ENCODE measurements around the gene PPP1R3F. TPM values are rescaled to one million over a fixed set of nuclear protein-coding genes. Genes with fewer than 3 reads are reported as not detected.
"Not testable (repeated sequence)": the region's sequence is repeated elsewhere in the genome, so short reads cannot be mapped to it uniquely, and the experiment has no call there.

PPP1R3F gene
- polyA plus RNA-seq, 3 donors = 8.6 to 9.7 (median 9.0) TPM

GRCh38 chrX:49309401-49309981 lies 39.9 kb downstream of the PPP1R3F start:
- DNase-seq = peak; percentile 24

DNA sequence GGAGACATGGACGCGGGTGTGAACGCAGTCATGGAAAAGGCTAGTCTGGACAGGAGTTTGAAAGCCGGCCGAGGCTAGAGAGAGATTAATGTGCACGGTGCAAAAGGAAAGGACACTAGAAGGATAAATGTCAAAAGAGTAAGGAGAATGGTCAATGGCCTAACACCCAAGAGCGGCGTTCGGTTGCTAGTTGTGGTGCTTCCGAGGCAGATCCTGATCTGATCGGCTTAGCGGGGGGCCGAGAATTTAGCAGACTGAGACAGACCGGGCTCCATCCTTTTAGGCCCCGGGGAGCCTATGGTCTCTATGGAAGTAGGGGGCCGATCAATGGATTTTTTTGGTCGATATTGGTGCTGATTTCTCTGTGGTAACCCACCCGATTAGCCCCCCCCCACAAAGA lies 40.8 kb downstream of the PPP1R3F start:
- no peak for DNase-seq

DNA sequence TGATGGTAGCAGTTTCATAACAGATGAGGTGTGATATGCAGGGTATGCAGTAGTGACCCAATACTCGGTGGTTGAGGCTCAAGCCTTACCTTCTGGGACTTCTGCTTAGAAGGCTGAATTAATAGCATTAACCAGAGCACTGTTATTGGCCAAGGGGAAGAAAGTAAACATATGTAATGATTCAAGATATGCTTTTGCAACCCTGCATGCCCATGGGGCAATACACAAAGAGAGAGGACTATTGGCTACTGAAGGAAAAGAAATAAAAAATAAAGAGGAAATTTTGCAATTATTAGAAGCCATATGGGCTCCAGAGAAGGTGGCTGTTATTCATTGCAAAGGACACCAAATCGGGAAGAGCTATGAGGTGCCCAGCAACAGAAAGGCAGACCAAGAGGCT lies 42.6 kb downstream of the PPP1R3F start:
- no peak for DNase-seq

DNA sequence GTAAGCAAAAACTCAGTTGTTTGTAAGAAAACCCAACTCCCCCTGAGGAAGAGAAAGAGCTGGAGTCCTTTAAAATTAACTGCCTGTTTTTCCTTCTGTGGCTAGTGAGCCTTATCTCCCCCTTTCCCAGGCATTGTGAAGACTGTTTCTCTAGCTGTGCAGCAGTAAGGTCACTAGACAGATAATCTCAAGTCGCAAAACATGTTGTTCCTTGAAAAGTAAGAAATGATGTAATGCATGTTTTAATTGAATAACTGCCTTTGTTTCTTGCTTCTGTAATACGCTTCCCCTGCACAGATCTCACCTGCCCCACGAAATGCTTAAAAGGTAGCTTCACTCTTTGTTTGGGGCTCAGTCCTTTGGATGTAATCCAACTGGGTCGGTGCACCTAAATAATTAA lies 46.5 kb downstream of the PPP1R3F start:
- DNase-seq = no peak

DNA sequence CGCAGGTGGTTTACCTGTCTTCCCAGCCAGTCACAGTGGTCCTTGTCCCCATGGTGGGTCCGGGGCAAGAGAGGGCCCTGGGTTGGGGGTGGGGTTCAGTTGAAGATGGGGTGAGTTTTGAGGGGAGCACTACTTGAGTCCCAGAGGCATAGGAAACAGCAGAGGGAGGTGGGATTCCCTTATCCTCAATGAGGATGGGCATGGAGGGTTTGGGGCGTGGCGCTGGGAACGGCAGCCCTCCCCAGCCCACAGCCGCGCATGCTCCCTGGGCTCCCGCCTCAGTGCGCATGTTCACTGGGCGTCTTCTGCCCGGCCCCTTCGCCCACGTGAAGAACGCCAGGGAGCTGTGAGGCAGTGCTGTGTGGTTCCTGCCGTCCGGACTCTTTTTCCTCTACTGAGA lies 52.1 kb downstream of the PPP1R3F start, which contains the start of gene GAGE12J:
Gene GAGE12J (plus strand): TSS at position 301 of the 400 bp plus-strand sequence. CDS start 1,157 bp downstream, outside the sequence.
- not testable (repeated sequence) for DNase-seq

DNA sequence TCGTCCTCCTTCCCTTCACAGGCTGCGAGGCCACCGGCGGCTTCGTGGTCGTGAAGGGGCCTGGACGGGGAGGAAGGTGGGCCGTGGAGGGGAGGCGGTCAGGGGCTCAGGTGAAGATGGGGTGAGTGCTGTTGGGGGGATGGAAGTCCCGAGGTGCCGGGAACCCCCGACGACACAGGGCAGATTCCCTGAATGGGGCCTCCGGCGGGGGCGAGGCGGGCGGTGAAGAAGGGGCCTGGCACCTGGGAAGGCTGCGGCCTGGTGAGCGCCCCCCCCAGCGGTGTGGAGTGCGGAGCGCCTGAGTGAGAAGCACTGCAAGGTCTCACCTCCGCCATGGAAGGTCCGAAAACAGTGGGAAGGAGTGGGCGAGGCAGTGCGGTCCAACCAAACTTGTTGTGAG lies 52.7 kb downstream of the PPP1R3F start:
- not testable (repeated sequence) for DNase-seq

GRCh38 chrX:49323735-49324134 lies 54.1 kb downstream of the PPP1R3F start:
- DNase-seq = not testable (repeated sequence)

GRCh38 chrX:49330421-49330820 lies 60.8 kb downstream of the PPP1R3F start:
- not testable (repeated sequence) for DNase-seq

- not testable (repeated sequence) for DNase-seq
These were observed 61.7 kb downstream of the PPP1R3F start, which contains the start of gene GAGE13 for GRCh38 chrX:49331282-49331681. Gene GAGE13 (plus strand): TSS chrX:49331582. CDS start chrX:49332738, 1,156 bp downstream.

- not testable (repeated sequence) for DNase-seq
These were observed 62.2 kb downstream of the PPP1R3F start for GRCh38 chrX:49331841-49332240.

Other genes starting within 250 kb of the PPP1R3F start
- gene TFE3, start 226.4 kb upstream of the PPP1R3F start, polyA plus RNA-seq (ENCODE audit: insufficient read length in 3 of 3) = 10 to 100 TPM; 31.8 to 38.9 (median 37.5) TPM
- gene CCDC120, start 210.8 kb upstream of the PPP1R3F start, polyA plus RNA-seq (ENCODE audit: insufficient read length in 3 of 3) = 10 to 100 TPM; 11.9 to 16.8 (median 14.7) TPM
- gene PRAF2, start 195.8 kb upstream of the PPP1R3F start, polyA plus RNA-seq (ENCODE audit: insufficient read length in 3 of 3) = 10 to 100 TPM; 37.1 to 44.2 (median 39.6) TPM
- gene WDR45, start 189.9 kb upstream of the PPP1R3F start, polyA plus RNA-seq (ENCODE audit: insufficient read length in 3 of 3) = 10 to 100 TPM; 54.8 to 61.8 (median 60.6) TPM
- gene GPKOW, start 146.1 kb upstream of the PPP1R3F start, polyA plus RNA-seq (ENCODE audit: insufficient read length in 3 of 3) = 10 to 100 TPM; 24.8 to 26.0 (median 25.9) TPM
- gene MAGIX, start 107.0 kb upstream of the PPP1R3F start, polyA plus RNA-seq (ENCODE audit: insufficient read length in 3 of 3) = 1 to 10 TPM; 4.6 to 8.8 (median 7.7) TPM
- 10 to 100 TPM; 30.9 to 39.6 (median 34.0) TPM for gene PLP2, start 97.9 kb upstream of the PPP1R3F start, polyA plus RNA-seq (ENCODE audit: insufficient read length in 3 of 3)
- 1 to 10 TPM; 4.2 to 5.7 (median 4.7) TPM for gene PRICKLE3, start 83.4 kb upstream of the PPP1R3F start, polyA plus RNA-seq (ENCODE audit: insufficient read length in 3 of 3)
- 1 to 10 TPM; 2.9 to 3.3 (median 2.9) TPM for gene SYP, start 69.6 kb upstream of the PPP1R3F start, polyA plus RNA-seq (ENCODE audit: insufficient read length in 3 of 3)
- under 1 TPM; 0.11 to 0.33 (median 0.22) TPM for gene CACNA1F, start 36.5 kb upstream of the PPP1R3F start, polyA plus RNA-seq (ENCODE audit: insufficient read length in 3 of 3)
- 10 to 100 TPM; 19.8 to 24.3 (median 21.8) TPM for gene CCDC22, start 34.3 kb upstream of the PPP1R3F start, polyA plus RNA-seq (ENCODE audit: insufficient read length in 3 of 3)
- gene FOXP3, start 5.1 kb upstream of the PPP1R3F start, polyA plus RNA-seq (ENCODE audit: insufficient read length in 3 of 3) = 1 to 10 TPM; 1.0 to 1.2 (median 1.0) TPM
- not detected for gene GAGE10, start 33.9 kb downstream of the PPP1R3F start, polyA plus RNA-seq (ENCODE audit: insufficient read length in 3 of 3)
- not detected for gene GAGE12J, start 52.2 kb downstream of the PPP1R3F start, polyA plus RNA-seq (ENCODE audit: insufficient read length in 3 of 3)
- gene GAGE13, start 61.8 kb downstream of the PPP1R3F start, polyA plus RNA-seq (ENCODE audit: insufficient read length in 3 of 3) = not detected